OCI-LY3 (cell line): Measurements from ENCODE around the gene TMEM176A.

Experiments used
- CTCF ChIP-seq: fragments of 200-600, 300-600 bp; sonication (generic); IDR thresholded peaks from 2 replicates; pipeline ENCODE4 v1.5.1; 2014; ENCODE audit warnings: antibody characterized with exemption, low read length, low read depth
- EZH2phosphoT487 ChIP-seq: fragments of 200-600 bp; shearing (Covaris generic); IDR thresholded peaks from 2 replicates; pipeline ENCODE4 v1.6.1; 2018; ENCODE audit warnings: antibody characterized with exemption, mixed run types, low read depth

- TF ChIP-seq CTCF (no peak), EZH2phosphoT487 (no peak)
Observed at GRCh38 chr7:150784120-150784736, 16.3 kb upstream of the TMEM176A start.
